ENCODE measurements around the gene DNAH8.
"Not testable (repeated sequence)": the region's sequence is repeated elsewhere in the genome, so short reads cannot be mapped to it uniquely, and the experiment has no call there.

The DNAH8 gene

GRCh38 chr6:38846361-38846760 lies 131.2 kb downstream of the DNAH8 start:
- no peak for DNase-seq

GRCh38 chr6:38846844-38847243 lies 131.7 kb downstream of the DNAH8 start:
- no peak for DNase-seq

GRCh38 chr6:38847497-38847896 lies 132.4 kb downstream of the DNAH8 start:
- no peak for DNase-seq

GRCh38 chr6:38848760-38849159 lies 133.6 kb downstream of the DNAH8 start:
- DNase-seq, result no peak

- no peak for DNase-seq
Measured at GRCh38 chr6:38852215-38852614, 137.1 kb downstream of the DNAH8 start.

- DNase-seq, result no peak
Measured at GRCh38 chr6:38853236-38853635, 138.1 kb downstream of the DNAH8 start.

GRCh38 chr6:38856492-38856891 lies 141.4 kb downstream of the DNAH8 start:
- DNase-seq, result no peak

GRCh38 chr6:38857815-38858214 lies 142.7 kb downstream of the DNAH8 start:
- DNase-seq, result no peak

- DNase-seq, result no peak
Measured at GRCh38 chr6:38860041-38860440, 144.9 kb downstream of the DNAH8 start.

GRCh38 chr6:38861926-38862401 lies 146.9 kb downstream of the DNAH8 start:
- DNase-seq, result no peak

- DNase-seq, result no peak
Measured at GRCh38 chr6:38865521-38866174, 150.5 kb downstream of the DNAH8 start.

- no peak for DNase-seq
Measured at GRCh38 chr6:38867726-38868125, 152.6 kb downstream of the DNAH8 start.

- peak; percentile 54 for DNase-seq
Measured at GRCh38 chr6:38871741-38872568, 156.8 kb downstream of the DNAH8 start.

GRCh38 chr6:38873001-38873400 lies 157.9 kb downstream of the DNAH8 start:
- DNase-seq, result no peak

- DNase-seq, result not testable (repeated sequence)
Measured at GRCh38 chr6:38873816-38874215, 158.7 kb downstream of the DNAH8 start.

GRCh38 chr6:38876475-38876874 lies 161.4 kb downstream of the DNAH8 start:
- no peak for DNase-seq

GRCh38 chr6:38877721-38878120 lies 162.6 kb downstream of the DNAH8 start:
- DNase-seq, result no peak

GRCh38 chr6:38882157-38882556 lies 167.0 kb downstream of the DNAH8 start:
- no peak for DNase-seq

GRCh38 chr6:38897507-38897906 lies 182.4 kb downstream of the DNAH8 start:
- no peak for DNase-seq

GRCh38 chr6:38901802-38902522 lies 186.9 kb downstream of the DNAH8 start:
- DNase-seq, result no peak

GRCh38 chr6:38906582-38906981 lies 191.5 kb downstream of the DNAH8 start:
- no peak for DNase-seq

GRCh38 chr6:38907264-38907663 lies 192.2 kb downstream of the DNAH8 start:
- DNase-seq, result no peak

GRCh38 chr6:38909015-38909730 lies 194.1 kb downstream of the DNAH8 start:
- DNase-seq, result no peak

Measured in stimulated activated CD4-positive, alpha-beta T cell treated with anti-CD3 and anti-CD28 coated beads, Interleukin-4, amount 100 ng/mL, for 1 hour (primary cell).